ENCODE measurements around the gene C1QTNF2.

GRCh38 chr5:160398806-160399205 lies 28.4 kb upstream of the C1QTNF2 start:
- no peak for TF ChIP-seq CTCF (IDR thresholded peaks at IDR 0.05)
- TF ChIP-seq EP300 (IDR thresholded peaks at IDR 0.05) = no peak
- no peak for TF ChIP-seq POLR2A (IDR thresholded peaks at IDR 0.05; ENCODE audit: low read depth)
- TF ChIP-seq POLR2AphosphoS5 (IDR thresholded peaks at IDR 0.05) = no peak

All from esophagus muscularis mucosa (tissue), 4 donors.